K562 (cell line): ENCODE measurements around the gene DNAJC30. TPM values are rescaled to one million over a fixed set of nuclear protein-coding genes. Genes with fewer than 3 reads are reported as not detected.

Source experiments
- CCAR2 ChIP-seq: fragments of 200-400 bp; formaldehyde crosslinking; IDR thresholded peaks from 2 replicates; pipeline ENCODE4 v1.6.1; 2017; ENCODE audit warnings: mild to moderate bottlenecking, low read depth, low read length
- LCOR ChIP-seq: sonication (generic); formaldehyde crosslinking; IDR thresholded peaks from 2 replicates; pipeline ENCODE4 v1.8.0; 2022; ENCODE audit warnings: mild to moderate bottlenecking, missing genetic modification reagents
- RAD21 ChIP-seq, 2 experiments: fragments of 250-450 bp in 1 of 2; fragments of 450-650 bp in 1 of 2; sonication (Bioruptor Pico) in 1 of 2; formaldehyde crosslinking in 1 of 2; IDR thresholded peaks in 1 of 2; conservative IDR thresholded peaks in 1 of 2; 2 replicates each; pipeline versions ENCODE4 v1.4.0 to v1.8.0; 2020 to 2022; ENCODE audit warnings: mild to moderate bottlenecking in 2 of 2, moderate library complexity in 1 of 2
- RCOR1 ChIP-seq, 2 experiments: IDR thresholded peaks; 2 replicates each; pipeline ENCODE4 v1.6.1; 2012; ENCODE audit warnings: low read depth in 2 of 2, low read length in 2 of 2, borderline replicate concordance in 1 of 2, improper control_type of control experiment in 1 of 2
- SMAD4 ChIP-seq: fragments of 250-450 bp; sonication (Bioruptor Pico); conservative IDR thresholded peaks from 2 replicates; pipeline ENCODE4 v1.8.0; 2021; ENCODE audit warnings: inconsistent platforms, mild to moderate bottlenecking, moderate library complexity
- STAG1 ChIP-seq: sonication (generic); formaldehyde crosslinking; IDR thresholded peaks from 2 replicates; pipeline ENCODE4 v1.5.0; 2020; ENCODE audit warnings: missing genetic modification reagents, borderline replicate concordance
- ZFP36 ChIP-seq: fragments of 150-350 bp; IDR thresholded peaks from 2 replicates; pipeline ENCODE4 v1.6.1; 2018; ENCODE audit warnings: low read length, low read depth; ENCODE audit not compliant: partially characterized antibody
- ZKSCAN3 ChIP-seq: fragments of 250-450 bp; sonication (Bioruptor Pico); IDR thresholded peaks from 2 replicates; pipeline ENCODE4 v1.4.0; 2020
- ZNF436 ChIP-seq: fragments of 250-450, 450-650 bp; sonication (Bioruptor Pico); formaldehyde crosslinking; IDR thresholded peaks from 2 replicates; pipeline ENCODE4 v1.7.0; 2020; ENCODE audit warnings: mild to moderate bottlenecking
- ZNF583 ChIP-seq: fragments of 250-450 bp; sonication (Bioruptor Pico); IDR thresholded peaks from 2 replicates; pipeline ENCODE4 v1.4.0; 2020
- polyA plus RNA-seq, 8 experiments: library from polyadenylated mRNA; depleted of rRNA in 4 of 8; stranded (reverse) in 5 of 8; unstranded in 3 of 8; fragments of >200 nt; fragmentation: Nextera tagmentation in 2 of 8; fragmentation: Illumina TruSeq in 1 of 8; extraction: Ambion mirVana in 2 of 8; extraction: Trizol in 1 of 8; gene quantifications; 2 replicates each; pipeline versions ENCODE4 v1.2.1 to v1.2.3, GENCODE V29; 2011 to 2014; ENCODE audit warnings: inconsistent platforms in 1 of 8, missing spikeins in 1 of 8
- total RNA-seq, 7 experiments: library from RNA; depleted of rRNA in 6 of 7; stranded (reverse); fragments of >200 nt in 6 of 7; fragmentation: Illumina TruSeq in 2 of 7; extraction: Trizol in 2 of 7; gene quantifications; 2 replicates each; pipeline versions ENCODE4 v1.2.1 to v1.2.3, GENCODE V29; 2011 to 2021; ENCODE audit warnings: low replicate concordance in 1 of 7
- TF ChIP-seq, protein P1 (sequence below): fragments of 450-650 bp; IDR thresholded peaks from 2 replicates; pipeline ENCODE4 v1.7.1; 2018; ENCODE audit warnings: mild to moderate bottlenecking, low read depth; ENCODE audit not compliant: partially characterized antibody
- TF ChIP-seq, protein P2 (sequence below): fragments of 250-450 bp; sonication (Bioruptor Pico); IDR thresholded peaks from 2 replicates; pipeline ENCODE4 v1.5.0; 2021
- TF ChIP-seq, protein P3 (sequence below): fragments of 450-650 bp; IDR thresholded peaks from one replicate; pipeline ENCODE4 v1.6.1; 2018; ENCODE audit warnings: mild to moderate bottlenecking, moderate library complexity; ENCODE audit not compliant: partially characterized antibody

Gene DNAJC30
- total and polyA plus RNA-seq, 9 of the 15 experiments (the other 6 are each of a cell fraction or from before 2014, with no cell fraction given): 1.1 to 11.3 (median 4.6) TPM

DNA sequence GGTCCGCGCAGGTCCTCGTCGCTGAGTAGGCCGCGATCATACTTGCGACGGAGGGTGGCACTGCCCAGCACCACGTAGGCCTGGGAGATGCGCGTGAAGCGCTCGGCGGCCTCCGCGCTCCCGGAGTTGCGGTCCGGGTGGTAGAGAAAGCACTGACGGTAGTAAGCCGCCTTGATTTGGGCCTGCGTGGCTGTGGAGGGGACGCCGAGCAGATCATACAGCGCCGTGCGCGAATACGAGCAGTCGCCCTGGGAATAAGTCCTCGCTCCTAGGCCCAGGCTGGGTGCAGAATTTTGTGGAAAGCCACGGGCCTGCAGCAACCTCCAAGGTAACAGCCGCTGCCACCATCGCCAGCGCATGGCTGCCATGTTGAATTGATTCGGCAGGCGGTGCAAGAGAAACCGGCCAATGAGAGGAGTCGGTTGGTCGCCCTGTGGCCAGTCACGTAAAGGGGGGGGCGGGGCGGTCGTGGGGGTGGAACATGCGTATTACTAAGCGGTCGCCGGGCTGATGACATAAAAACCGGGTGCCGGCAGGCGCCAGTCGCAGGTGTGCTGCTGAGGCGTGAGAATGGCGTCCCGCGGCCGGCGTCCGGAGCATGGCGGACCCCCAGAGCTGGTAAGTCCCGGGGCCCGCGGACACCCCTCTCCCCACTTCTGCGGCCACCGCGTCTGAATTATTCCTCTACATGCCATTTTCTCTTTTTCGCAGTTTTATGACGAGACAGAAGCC lies at the start of gene DNAJC30, which contains the start of gene BUD23 (continued):
- no peak for TF ChIP-seq ZKSCAN3 (CRISPR knock-in tag)
- TF ChIP-seq, protein P1, sequence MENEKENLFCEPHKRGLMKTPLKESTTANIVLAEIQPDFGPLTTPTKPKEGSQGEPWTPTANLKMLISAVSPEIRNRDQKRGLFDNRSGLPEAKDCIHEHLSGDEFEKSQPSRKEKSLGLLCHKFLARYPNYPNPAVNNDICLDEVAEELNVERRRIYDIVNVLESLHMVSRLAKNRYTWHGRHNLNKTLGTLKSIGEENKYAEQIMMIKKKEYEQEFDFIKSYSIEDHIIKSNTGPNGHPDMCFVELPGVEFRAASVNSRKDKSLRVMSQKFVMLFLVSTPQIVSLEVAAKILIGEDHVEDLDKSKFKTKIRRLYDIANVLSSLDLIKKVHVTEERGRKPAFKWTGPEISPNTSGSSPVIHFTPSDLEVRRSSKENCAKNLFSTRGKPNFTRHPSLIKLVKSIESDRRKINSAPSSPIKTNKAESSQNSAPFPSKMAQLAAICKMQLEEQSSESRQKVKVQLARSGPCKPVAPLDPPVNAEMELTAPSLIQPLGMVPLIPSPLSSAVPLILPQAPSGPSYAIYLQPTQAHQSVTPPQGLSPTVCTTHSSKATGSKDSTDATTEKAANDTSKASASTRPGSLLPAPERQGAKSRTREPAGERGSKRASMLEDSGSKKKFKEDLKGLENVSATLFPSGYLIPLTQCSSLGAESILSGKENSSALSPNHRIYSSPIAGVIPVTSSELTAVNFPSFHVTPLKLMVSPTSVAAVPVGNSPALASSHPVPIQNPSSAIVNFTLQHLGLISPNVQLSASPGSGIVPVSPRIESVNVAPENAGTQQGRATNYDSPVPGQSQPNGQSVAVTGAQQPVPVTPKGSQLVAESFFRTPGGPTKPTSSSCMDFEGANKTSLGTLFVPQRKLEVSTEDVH: peak; percentile 65
- no peak for TF ChIP-seq RCOR1 (IDR thresholded peaks at IDR 0.05; ENCODE audit: borderline replicate concordance in 1 of 2, low read depth in 2 of 2, low read length in 2 of 2)
- TF ChIP-seq, protein P2, sequence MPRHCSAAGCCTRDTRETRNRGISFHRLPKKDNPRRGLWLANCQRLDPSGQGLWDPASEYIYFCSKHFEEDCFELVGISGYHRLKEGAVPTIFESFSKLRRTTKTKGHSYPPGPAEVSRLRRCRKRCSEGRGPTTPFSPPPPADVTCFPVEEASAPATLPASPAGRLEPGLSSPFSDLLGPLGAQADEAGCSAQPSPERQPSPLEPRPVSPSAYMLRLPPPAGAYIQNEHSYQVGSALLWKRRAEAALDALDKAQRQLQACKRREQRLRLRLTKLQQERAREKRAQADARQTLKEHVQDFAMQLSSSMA (CRISPR knock-in tag): 0 out of 2 replicates have a peak, but pooled peaks have one; percentile 62
- no peak for TF ChIP-seq ZNF583 (CRISPR knock-in tag)
- TF ChIP-seq STAG1 (CRISPR knock-in tag): peak; percentile 57; the same call in 1 of the 2 replicates
- no peak for TF ChIP-seq CCAR2
- TF ChIP-seq, protein P3, sequence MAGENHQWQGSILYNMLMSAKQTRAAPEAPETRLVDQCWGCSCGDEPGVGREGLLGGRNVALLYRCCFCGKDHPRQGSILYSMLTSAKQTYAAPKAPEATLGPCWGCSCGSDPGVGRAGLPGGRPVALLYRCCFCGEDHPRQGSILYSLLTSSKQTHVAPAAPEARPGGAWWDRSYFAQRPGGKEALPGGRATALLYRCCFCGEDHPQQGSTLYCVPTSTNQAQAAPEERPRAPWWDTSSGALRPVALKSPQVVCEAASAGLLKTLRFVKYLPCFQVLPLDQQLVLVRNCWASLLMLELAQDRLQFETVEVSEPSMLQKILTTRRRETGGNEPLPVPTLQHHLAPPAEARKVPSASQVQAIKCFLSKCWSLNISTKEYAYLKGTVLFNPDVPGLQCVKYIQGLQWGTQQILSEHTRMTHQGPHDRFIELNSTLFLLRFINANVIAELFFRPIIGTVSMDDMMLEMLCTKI: no peak
- TF ChIP-seq ZFP36: no peak
- TF ChIP-seq ZNF436 (CRISPR knock-in tag): no peak
- 0 out of 2 replicates have a peak, but pooled peaks have one; percentile 35 for TF ChIP-seq SMAD4
- 0 out of 4 replicates have a peak, but pooled peaks of 1 of the 2 experiments have one; percentile 10 for TF ChIP-seq RAD21 (CRISPR knock-in tag; conservative IDR thresholded peaks at IDR 0.05 in 1 of 2, IDR thresholded peaks at IDR 0.05 in 1 of 2)
- peak; percentile 16 for TF ChIP-seq LCOR
